ENCODE results near the gene TTC29.

The TTC29 gene

GRCh38 chr4:146847345-146847744, 98.3 kb downstream of the TTC29 start:
- H3K27ac ChIP-seq (ENCODE audit: poor library complexity, severe bottlenecking) = no peak overlapping the region
- no peak for ATAC-seq (ENCODE audit: low read depth)
- H3K9me3 ChIP-seq (ENCODE audit: severe bottlenecking) = no peaks in the 10 kb centered on the region
- H3K36me3 ChIP-seq (ENCODE audit: low read depth) = no peaks in the 10 kb centered on the region
- DNase-seq (ENCODE audit: low spot score) = no peak
- no peaks in the 10 kb centered on the region for H3K4me1 ChIP-seq (ENCODE audit: insufficient read depth, poor library complexity, severe bottlenecking)
- no peak for TF ChIP-seq CTCF (IDR thresholded peaks at IDR 0.05; ENCODE audit: poor library complexity, severe bottlenecking)
- H3K27me3 ChIP-seq (ENCODE audit: insufficient read depth, poor library complexity, severe bottlenecking) = no peaks in the 10 kb centered on the region
- H3K4me3 ChIP-seq (ENCODE audit: severe bottlenecking) = no peak overlapping the region

GRCh38 chr4:146846882-146847281, 98.8 kb downstream of the TTC29 start:
- ATAC-seq (ENCODE audit: low read depth) = no peak
- no peaks in the 10 kb centered on the region for H3K36me3 ChIP-seq (ENCODE audit: low read depth)
- DNase-seq (ENCODE audit: low spot score) = no peak
- no peaks in the 10 kb centered on the region for H3K9me3 ChIP-seq (ENCODE audit: severe bottlenecking)
- no peak overlapping the region for H3K4me3 ChIP-seq (ENCODE audit: severe bottlenecking)
- H3K4me1 ChIP-seq (ENCODE audit: insufficient read depth, poor library complexity, severe bottlenecking) = no peaks in the 10 kb centered on the region
- no peak for TF ChIP-seq CTCF (IDR thresholded peaks at IDR 0.05; ENCODE audit: poor library complexity, severe bottlenecking)
- no peak overlapping the region for H3K27ac ChIP-seq (ENCODE audit: poor library complexity, severe bottlenecking)
- H3K27me3 ChIP-seq (ENCODE audit: insufficient read depth, poor library complexity, severe bottlenecking) = no peaks in the 10 kb centered on the region

GRCh38 chr4:146844761-146845160, 100.9 kb downstream of the TTC29 start:
- no peaks in the 10 kb centered on the region for H3K36me3 ChIP-seq (ENCODE audit: low read depth)
- H3K9me3 ChIP-seq (ENCODE audit: severe bottlenecking) = no peaks in the 10 kb centered on the region
- DNase-seq (ENCODE audit: low spot score) (no peak), ATAC-seq (ENCODE audit: low read depth) (no peak)
- H3K27ac ChIP-seq (ENCODE audit: poor library complexity, severe bottlenecking) = no peak overlapping the region
- H3K4me1 ChIP-seq (ENCODE audit: insufficient read depth, poor library complexity, severe bottlenecking) = no peaks in the 10 kb centered on the region
- no peak for TF ChIP-seq CTCF (IDR thresholded peaks at IDR 0.05; ENCODE audit: poor library complexity, severe bottlenecking)
- no peaks in the 10 kb centered on the region for H3K27me3 ChIP-seq (ENCODE audit: insufficient read depth, poor library complexity, severe bottlenecking)
- no peak overlapping the region for H3K4me3 ChIP-seq (ENCODE audit: severe bottlenecking)

GRCh38 chr4:146842876-146843275, 102.8 kb downstream of the TTC29 start:
- Histone ChIP-seq H3K36me3 (ENCODE audit: low read depth) (no peaks in the 10 kb centered on the region), H3K27ac (ENCODE audit: poor library complexity, severe bottlenecking) (no peak overlapping the region), H3K4me3 (ENCODE audit: severe bottlenecking) (no peak overlapping the region), H3K9me3 (ENCODE audit: severe bottlenecking) (no peaks in the 10 kb centered on the region), H3K4me1 (ENCODE audit: insufficient read depth, poor library complexity, severe bottlenecking) (no peaks in the 10 kb centered on the region), H3K27me3 (ENCODE audit: insufficient read depth, poor library complexity, severe bottlenecking) (no peaks in the 10 kb centered on the region)
- TF ChIP-seq CTCF (IDR thresholded peaks at IDR 0.05; ENCODE audit: poor library complexity, severe bottlenecking) = no peak
- DNase-seq (ENCODE audit: low spot score) (no peak), ATAC-seq (ENCODE audit: low read depth) (no peak)

GRCh38 chr4:146840731-146841130, 104.9 kb downstream of the TTC29 start:
- H3K36me3 ChIP-seq (ENCODE audit: low read depth) = no peaks in the 10 kb centered on the region
- no peaks in the 10 kb centered on the region for H3K27me3 ChIP-seq (ENCODE audit: insufficient read depth, poor library complexity, severe bottlenecking)
- no peaks in the 10 kb centered on the region for H3K4me1 ChIP-seq (ENCODE audit: insufficient read depth, poor library complexity, severe bottlenecking)
- no peaks in the 10 kb centered on the region for H3K9me3 ChIP-seq (ENCODE audit: severe bottlenecking)
- no peak overlapping the region for H3K4me3 ChIP-seq (ENCODE audit: severe bottlenecking)
- ATAC-seq (ENCODE audit: low read depth) = no peak
- DNase-seq (ENCODE audit: low spot score) = no peak
- no peak overlapping the region for H3K27ac ChIP-seq (ENCODE audit: poor library complexity, severe bottlenecking)
- no peak for TF ChIP-seq CTCF (IDR thresholded peaks at IDR 0.05; ENCODE audit: poor library complexity, severe bottlenecking)

Measured in RWPE2 (cell line).